ENCODE results near the gene MCM5.
"Not testable (repeated sequence)": the region's sequence is repeated elsewhere in the genome, so short reads cannot be mapped to it uniquely, and the experiment has no call there.

MCM5 gene

GRCh38 chr22:35434061-35434710 lies 34.2 kb downstream of the MCM5 start:
- no peak for DNase-seq

GRCh38 chr22:35435201-35435740 lies 35.3 kb downstream of the MCM5 start:
- no peak for DNase-seq

GRCh38 chr22:35436421-35436820 lies 36.5 kb downstream of the MCM5 start:
- DNase-seq = no peak

- DNase-seq = no peak
Measured at GRCh38 chr22:35437049-35437448, 37.1 kb downstream of the MCM5 start.

GRCh38 chr22:35438673-35439364 lies 38.9 kb downstream of the MCM5 start:
- DNase-seq = not testable (repeated sequence)

- no peak for DNase-seq
Measured at GRCh38 chr22:35439365-35439717, 39.4 kb downstream of the MCM5 start.

GRCh38 chr22:35440129-35440528 lies 40.2 kb downstream of the MCM5 start:
- no peak for DNase-seq

GRCh38 chr22:35441489-35442100 lies 41.7 kb downstream of the MCM5 start:
- DNase-seq = no peak

- DNase-seq = no peak
Measured at GRCh38 chr22:35442471-35442870, 42.5 kb downstream of the MCM5 start.

GRCh38 chr22:35443338-35443737 lies 43.4 kb downstream of the MCM5 start:
- no peak for DNase-seq

- DNase-seq = no peak
Measured at GRCh38 chr22:35443790-35444684, 44.1 kb downstream of the MCM5 start.

GRCh38 chr22:35444685-35445399 lies 44.9 kb downstream of the MCM5 start:
- DNase-seq = no peak

GRCh38 chr22:35445933-35446332 lies 46.0 kb downstream of the MCM5 start:
- no peak for DNase-seq

GRCh38 chr22:35446365-35446764 lies 46.4 kb downstream of the MCM5 start:
- DNase-seq = no peak

GRCh38 chr22:35448523-35448922 lies 48.6 kb downstream of the MCM5 start:
- no peak for DNase-seq

GRCh38 chr22:35449829-35450689 lies 50.1 kb downstream of the MCM5 start:
- DNase-seq = no peak

- no peak for DNase-seq
Measured at GRCh38 chr22:35450824-35451569, 51.1 kb downstream of the MCM5 start.

- DNase-seq = no peak
Measured at GRCh38 chr22:35451592-35451991, 51.7 kb downstream of the MCM5 start.

- DNase-seq = no peak
Measured at GRCh38 chr22:35452351-35452781, 52.4 kb downstream of the MCM5 start.

Data from activated CD4-positive, alpha-beta T cell treated with anti-CD3 and anti-CD28 coated beads for 1 hour (primary cell).